ENCODE results near the gene ADRB1.

Gene ADRB1

DNA sequence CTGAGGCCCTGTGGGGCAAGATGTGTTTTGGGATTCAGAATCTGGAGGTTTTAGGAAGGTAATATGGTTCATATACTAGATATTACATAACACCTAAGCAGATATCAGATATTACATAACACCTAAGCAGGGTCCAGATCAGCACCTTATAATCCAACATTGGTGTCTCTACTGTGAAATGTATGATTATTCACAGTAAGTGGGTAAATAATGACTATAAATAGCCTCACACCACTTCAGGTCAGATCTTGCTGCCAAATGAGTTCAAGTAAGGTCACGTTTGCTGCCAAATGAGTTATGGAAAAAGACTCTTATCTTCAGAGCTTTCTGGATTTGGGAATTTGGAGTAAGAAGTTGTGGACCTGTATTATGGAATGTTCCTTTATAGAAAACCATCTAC, 14.6 kb downstream of the ADRB1 start:
- DNase-seq: no peak

DNA sequence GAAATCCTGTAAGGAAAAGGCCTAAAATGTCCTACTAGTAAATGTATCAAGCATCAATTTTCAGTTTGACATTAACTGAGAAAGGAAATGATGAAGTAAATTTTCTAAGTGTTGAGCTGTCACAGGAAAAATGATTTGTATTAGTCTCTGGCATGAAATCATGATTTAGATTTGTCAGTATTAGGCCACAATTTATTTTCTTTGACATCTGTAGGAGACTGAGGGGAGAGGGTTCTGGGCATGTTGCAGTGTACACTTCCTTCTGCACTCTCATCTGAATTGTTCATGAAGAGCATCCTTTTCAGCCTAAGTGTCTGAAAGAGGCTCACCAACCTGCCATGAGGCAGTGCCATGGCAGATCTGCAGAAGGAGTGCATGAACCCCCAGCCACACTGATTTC, 15.9 kb downstream of the ADRB1 start:
- no peak for DNase-seq

DNA sequence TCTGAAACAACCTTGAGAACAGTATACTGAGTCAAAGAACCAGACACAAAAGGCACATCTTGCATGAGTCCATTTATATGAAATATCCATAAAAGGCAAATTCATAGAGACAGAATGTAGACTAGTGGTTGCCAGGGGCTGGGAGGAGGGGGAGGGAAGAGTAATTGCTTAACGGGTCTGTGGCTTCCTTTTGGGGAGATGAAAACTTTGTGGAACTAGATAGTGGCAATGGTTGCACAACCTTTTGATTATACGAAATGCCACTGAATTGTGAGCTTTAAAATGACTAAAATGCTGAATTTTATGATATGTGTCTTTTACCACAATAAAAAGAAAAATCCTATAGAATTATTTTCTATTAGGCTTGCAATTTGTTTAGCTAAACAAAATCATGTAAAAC, 16.8 kb downstream of the ADRB1 start:
- DNase-seq: no peak

DNA sequence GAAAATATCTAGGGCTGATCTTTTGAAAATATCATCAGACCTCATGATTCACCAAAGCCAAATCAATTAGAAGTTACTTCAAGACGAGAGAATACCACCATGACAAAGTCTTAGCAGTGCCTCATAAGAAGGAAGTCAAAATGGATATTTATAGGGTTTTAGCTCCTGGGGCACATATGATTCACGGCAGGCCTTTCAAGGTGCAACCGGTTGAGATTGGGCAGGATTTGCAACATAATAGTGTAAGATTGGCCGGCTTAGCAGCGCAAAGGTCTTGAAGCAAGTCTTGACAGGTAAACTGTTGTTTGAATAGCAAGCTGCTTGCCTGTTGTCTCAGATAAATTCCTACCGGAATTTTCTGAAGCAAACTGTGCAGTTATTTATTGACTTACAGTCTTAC, 17.5 kb downstream of the ADRB1 start:
- DNase-seq: no peak

- no peak for DNase-seq
Measured at GRCh38 chr10:114061789-114062188, 18.1 kb downstream of the ADRB1 start.

DNA sequence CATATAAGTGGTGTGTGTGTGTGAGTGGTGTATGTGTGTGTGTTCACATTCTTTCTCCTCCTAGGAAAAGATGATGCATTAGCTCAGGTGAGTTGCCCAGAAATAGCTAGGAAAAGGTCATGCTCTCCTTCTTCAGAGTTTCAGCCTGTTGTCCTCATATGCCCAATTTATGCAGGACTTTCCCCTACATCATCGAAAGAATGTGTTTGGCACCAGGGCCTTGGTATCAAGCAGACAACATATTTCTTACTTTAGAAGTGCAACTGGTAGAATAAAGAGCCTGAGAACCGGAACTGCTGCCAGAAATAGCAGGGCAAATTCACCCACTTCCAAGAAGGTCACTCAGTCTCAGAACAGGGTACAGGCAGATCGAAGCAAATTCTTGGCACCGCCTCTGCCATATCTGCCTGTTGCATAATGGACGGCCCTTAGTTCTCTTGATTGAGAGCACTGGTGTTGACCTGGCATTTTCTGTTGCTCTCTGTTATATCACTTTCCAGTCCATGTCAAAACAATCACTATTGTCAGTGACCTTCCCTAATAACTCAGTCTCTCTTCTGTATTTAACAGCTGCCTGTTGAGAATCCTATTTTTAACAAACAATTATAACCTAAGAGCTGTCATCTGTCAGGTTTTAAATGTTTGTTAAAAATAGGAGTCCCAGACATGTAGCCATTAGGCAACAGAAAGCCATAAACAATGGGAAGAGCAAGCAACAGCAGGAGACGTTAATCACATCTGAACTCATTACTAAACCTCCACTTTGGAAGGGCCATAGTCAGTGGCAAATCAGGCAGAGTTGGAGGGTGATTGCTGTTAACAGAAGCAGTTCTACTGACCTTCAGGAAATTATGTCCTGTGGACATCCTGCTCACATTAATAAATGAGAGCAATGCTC, 20.7 kb downstream of the ADRB1 start:
- DNase-seq: no peak

DNA sequence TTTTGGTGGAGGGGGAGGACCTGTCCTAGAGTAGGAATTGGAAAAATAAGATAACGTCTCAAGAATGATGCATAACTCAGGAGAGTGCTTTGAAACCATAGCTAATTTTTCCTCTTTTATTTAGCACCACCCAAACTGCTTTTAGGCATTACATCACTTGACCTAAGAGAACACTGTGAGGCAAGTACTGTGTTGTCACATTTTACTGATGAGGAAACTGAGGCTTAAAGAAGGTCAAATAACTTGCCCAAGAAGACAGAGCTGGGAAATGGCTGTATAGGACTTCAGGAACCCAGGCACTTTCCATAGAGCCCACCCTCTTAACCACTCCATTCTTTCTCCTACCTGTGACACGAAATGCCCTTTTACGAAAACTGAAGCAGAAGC, 21.4 kb downstream of the ADRB1 start:
- DNase-seq: no peak

DNA sequence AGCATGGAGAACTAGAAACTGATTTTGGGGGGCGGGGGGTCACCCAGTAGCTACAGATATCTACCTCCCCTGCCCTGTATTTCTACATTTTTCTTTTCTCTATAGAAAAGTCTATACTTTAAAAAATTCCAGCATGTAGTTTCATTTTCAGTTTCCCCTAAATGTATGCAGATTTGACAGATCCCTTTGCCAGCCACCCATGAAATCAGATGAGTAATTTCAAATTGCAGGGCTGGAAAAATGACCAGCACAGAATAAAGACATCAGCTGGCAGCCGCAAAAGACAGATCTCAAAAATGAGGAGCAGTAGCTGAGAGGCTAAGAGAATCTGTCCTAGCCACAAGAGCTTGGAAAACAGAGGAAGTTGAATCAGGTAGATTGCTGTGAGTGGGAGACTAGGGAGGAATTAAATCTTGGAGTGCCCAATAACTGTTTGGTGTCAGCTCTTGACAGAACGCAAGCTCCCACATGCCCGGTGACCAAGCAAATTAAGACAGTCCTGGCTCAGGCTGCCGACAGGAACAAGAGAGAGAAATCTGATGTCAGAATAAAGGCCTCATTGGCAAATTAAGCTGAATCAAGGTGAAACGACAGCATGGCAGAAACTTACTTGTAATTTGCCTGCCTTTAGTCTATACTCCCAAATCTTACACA, 24.5 kb downstream of the ADRB1 start:
- DNase-seq: no peak

DNA sequence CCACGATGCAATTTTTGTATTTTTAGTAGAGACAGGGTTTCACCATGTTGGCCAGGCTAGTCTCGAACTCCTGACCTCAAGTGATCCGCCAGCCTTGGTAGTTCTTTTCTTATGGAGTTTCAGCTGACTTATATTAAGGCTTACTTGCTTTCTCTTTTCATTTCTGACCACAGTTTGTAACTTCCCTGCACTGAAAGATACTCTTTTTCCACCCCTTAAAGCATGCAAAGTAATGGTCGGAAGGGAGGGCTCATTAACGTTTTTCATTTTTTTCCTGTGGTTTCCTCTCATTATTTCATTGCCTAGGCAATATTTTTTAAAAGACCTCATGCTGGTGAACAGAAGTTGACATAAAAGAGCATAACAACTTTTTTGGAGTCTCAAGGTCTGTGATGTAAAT, 27.0 kb downstream of the ADRB1 start:
- DNase-seq: no peak

- DNase-seq: no peak
Measured at GRCh38 chr10:114071178-114071577, 27.5 kb downstream of the ADRB1 start.

DNA sequence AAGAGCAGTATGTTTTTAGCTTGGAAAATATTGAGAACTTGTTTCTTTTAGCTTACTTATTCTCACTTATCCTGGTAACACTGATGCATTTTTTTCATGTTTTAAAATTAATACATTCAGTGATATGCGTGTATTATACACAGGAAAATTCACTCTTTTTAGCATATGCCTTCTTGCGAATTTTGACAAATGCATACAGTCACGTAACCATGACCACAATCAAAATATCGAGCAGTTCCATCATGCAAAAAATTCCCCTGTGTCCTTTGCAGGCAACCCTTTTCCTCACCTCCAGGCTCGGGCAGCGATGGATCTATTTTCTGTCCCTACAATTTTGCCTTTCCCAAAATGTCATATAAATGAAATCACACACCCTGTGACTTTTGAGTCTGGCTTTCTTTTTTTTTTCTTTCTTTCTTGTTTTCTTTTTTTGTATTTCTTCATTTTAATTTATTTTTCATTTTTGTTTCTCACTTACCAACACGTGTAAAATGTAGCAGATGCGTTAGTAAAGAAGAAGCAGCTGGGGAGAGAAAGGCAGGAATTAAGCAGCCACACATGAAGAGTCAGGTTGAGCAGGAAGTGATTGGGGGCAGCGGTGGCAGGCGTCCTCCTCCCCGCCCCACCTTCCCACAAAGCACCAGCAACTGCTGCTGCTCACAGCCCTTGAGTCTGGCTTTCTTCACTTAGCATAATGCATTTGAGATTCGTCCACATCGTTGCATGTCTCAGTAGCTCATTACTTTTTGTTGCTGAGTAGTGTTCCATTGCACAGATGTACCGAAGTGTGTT, 29.9 kb downstream of the ADRB1 start:
- DNase-seq: no peak

DNA sequence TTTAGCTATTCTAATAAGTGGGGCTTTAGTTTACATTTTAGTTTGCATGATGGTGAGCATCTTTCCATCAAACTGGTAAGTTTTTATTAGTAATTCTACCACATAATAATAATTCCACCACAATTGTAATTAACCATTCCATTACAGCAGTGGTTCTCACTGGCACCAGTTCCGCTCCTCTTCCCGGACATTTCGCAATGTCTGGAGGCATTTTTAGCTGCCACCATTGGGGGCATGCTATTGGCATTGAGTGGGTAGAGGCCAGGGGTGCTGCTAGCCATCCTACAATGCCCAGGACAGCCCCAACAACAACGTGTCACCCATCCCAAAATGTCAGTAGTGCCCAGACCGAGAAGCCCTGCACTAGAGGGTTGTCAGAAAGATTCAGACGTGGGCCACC, 31.4 kb downstream of the ADRB1 start:
- no peak for DNase-seq

DNA sequence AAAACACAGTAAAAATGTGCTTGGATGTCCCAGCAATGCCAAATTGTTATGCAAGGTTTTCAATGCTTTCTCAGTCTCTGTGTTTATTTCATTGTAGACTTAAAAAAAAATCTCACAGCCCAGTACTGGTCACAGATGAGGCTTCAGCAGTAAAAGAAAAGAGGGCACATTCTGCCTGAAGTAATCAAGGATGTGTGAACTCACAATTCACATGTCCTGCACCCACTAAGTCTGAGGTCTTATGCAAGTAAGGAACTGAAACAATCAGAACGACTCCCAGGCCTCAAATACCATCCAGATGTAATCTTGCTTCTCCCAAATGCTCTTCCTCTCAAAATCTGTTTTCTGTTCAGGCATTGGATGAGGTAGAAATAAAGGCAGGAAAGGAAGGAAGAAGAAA, 33.7 kb downstream of the ADRB1 start:
- no peak for DNase-seq

GRCh38 chr10:114077815-114078219, 34.2 kb downstream of the ADRB1 start:
- no peak for DNase-seq

DNA sequence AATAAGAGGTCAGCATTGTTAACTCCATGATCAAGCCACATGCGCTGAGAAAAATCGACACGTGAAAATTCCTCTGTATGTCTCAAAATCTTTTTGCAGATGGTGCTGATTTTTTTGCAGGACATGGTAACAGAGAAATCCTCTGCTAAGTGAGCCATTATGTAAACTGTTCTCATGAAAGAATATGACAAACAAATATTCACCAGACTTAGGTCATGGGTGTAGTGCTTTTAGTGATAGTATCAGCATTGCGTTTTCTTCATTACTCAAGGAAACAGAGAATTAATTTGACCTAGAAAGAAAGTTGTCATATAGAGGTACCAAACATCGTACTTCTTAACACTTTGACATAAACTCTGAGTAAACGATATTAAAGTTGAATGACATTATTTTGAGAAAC, 34.7 kb downstream of the ADRB1 start:
- DNase-seq: no peak

GRCh38 chr10:114079421-114079820, 35.8 kb downstream of the ADRB1 start:
- DNase-seq: no peak

- no peak for DNase-seq
Measured at GRCh38 chr10:114081911-114082583, 38.4 kb downstream of the ADRB1 start.

DNA sequence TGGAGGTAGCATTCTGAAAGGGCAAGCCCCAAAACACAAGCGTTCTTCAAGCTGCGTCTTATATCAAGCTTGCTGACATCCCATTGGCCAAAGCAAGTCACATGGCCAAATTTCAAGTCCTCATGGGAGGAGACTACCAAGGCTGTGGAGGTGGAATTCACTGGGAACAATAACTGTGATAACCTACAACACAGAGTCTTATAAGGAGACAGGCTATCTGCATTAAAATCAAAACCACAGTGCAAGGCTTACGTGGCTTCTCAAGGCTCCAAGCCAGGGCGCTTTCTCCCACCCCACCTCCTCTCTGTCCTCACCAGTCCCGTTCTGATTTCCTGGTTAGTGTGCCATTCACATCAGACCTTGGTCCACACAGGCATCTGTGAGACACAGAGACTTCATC, 39.4 kb downstream of the ADRB1 start:
- DNase-seq: no peak

DNA sequence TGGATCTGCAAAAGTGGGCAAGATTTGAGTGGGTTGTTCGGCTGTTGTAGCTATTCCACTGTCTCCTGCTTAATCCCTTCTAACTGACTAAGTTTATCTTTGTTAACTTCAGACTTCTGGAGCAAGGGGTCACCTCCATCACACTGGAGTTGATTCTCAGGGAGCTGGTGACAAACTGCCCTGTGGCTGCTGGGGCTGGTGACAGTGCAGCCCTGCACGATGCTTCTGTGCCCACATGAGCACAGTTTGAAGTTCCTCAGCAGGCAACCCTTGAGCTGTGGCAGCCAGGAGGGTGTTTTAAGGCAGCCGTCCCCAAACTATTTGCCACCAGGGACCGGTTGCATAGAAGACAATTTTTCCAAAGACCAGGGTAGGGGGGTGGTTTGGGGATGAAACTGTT, 40.5 kb downstream of the ADRB1 start:
- no peak for DNase-seq

DNA sequence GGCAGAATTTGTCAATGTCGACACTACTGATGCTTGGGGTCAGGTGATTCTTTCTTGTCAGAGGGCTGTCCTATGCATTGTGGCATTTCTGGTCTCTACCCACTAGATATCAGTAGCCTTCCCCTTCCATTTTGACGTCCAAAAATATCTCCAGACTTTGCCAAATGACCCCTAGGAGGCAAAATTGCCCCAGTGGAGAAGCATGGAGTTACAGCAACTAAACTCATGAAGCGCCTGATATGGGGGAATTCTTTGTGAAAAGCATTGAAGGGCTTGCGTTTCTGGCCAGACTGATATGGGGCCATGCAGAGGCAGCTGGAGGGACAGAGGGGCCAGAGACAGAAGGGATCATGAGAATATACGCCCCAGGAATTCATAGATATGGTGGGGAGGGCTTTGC, 43.6 kb downstream of the ADRB1 start:
- DNase-seq: no peak

- DNase-seq: no peak
Measured at GRCh38 chr10:114087655-114088054, 44.0 kb downstream of the ADRB1 start.

GRCh38 chr10:114094795-114095194, 51.1 kb downstream of the ADRB1 start:
- no peak for DNase-seq

All from activated T-cell treated with anti-CD3 and anti-CD28 coated beads for 4 hours (primary cell).